Astrocyte (in vitro differentiated cells and primary cell): ENCODE data around the gene PRAF2. TPM values are rescaled to one million over a fixed set of nuclear protein-coding genes. Genes with fewer than 3 reads are reported as not detected.

Source experiments
- DNase-seq: peaks from one replicate; pipeline ENCODE4 v3.0.0-alpha.2; 2010; ENCODE audit warnings: low read depth
- FAIRE-seq: peaks from 2 replicates; lab custom pipeline; 2011; peaks lifted over from hg19 to GRCh38; lab: Jason Lieb, UNC
- H2AFZ ChIP-seq: 2 replicates; pipeline ENCODE4 v1.6.0; 2012; ENCODE audit warnings: low read depth, low read length, inconsistent platforms
- H3K27ac ChIP-seq: 2 replicates; pipeline ENCODE4 v1.5.1; 2011; ENCODE audit warnings: low read depth, low read length, inconsistent platforms
- H3K27me3 ChIP-seq: 2 replicates; pipeline ENCODE4 v1.6.0; 2011; ENCODE audit warnings: low read length, inconsistent platforms; ENCODE audit not compliant: insufficient read depth
- H3K36me3 ChIP-seq: 2 replicates; pipeline ENCODE4 v1.5.1; 2011; ENCODE audit warnings: low read length, inconsistent platforms; ENCODE audit not compliant: insufficient read depth
- H3K4me1 ChIP-seq: 2 replicates; pipeline ENCODE4 v1.5.1; 2011; ENCODE audit warnings: low read length, inconsistent platforms; ENCODE audit not compliant: insufficient read depth
- H3K4me2 ChIP-seq: 2 replicates; pipeline ENCODE4 v1.6.0; 2012; ENCODE audit warnings: low read length, inconsistent platforms
- H3K4me3 ChIP-seq: 2 replicates; pipeline ENCODE4 v1.5.1; 2011; ENCODE audit warnings: low read depth, mild to moderate bottlenecking, low read length, inconsistent platforms; ENCODE audit not compliant: insufficient read depth
- H3K79me2 ChIP-seq: 2 replicates; pipeline ENCODE4 v1.6.0; 2012; ENCODE audit warnings: mild to moderate bottlenecking, low read length, inconsistent platforms; ENCODE audit not compliant: insufficient read depth
- H3K9ac ChIP-seq: 2 replicates; pipeline ENCODE4 v1.6.0; 2012; ENCODE audit warnings: mild to moderate bottlenecking, low read length, inconsistent platforms
- H3K9me3 ChIP-seq: 2 replicates; pipeline ENCODE4 v1.5.1; 2012; ENCODE audit warnings: low read depth, mild to moderate bottlenecking, low read length, inconsistent platforms; ENCODE audit not compliant: insufficient read depth
- H4K20me1 ChIP-seq: 2 replicates; pipeline ENCODE4 v1.6.0; 2012; ENCODE audit warnings: low read length, inconsistent platforms; ENCODE audit not compliant: insufficient read depth
- H3K27ac Mint-ChIP-seq: one replicate; pipeline ENCODE4 v1.8.0; 2021; ENCODE audit warnings: mild to moderate bottlenecking, mixed read lengths; ENCODE audit not compliant: unreplicated experiment
- H3K27me3 Mint-ChIP-seq: one replicate; pipeline ENCODE4 v1.8.0; 2021; ENCODE audit warnings: low read depth, mixed read lengths; ENCODE audit not compliant: unreplicated experiment
- H3K36me3 Mint-ChIP-seq: one replicate; pipeline ENCODE4 v1.8.0; 2021; ENCODE audit warnings: low read depth, mixed read lengths; ENCODE audit not compliant: unreplicated experiment
- H3K4me1 Mint-ChIP-seq: one replicate; pipeline ENCODE4 v1.8.0; 2021; ENCODE audit warnings: low read depth, mixed read lengths; ENCODE audit not compliant: unreplicated experiment
- H3K4me3 Mint-ChIP-seq: one replicate; pipeline ENCODE4 v1.8.0; 2021; ENCODE audit warnings: mild to moderate bottlenecking, moderate library complexity, mixed read lengths; ENCODE audit not compliant: unreplicated experiment
- H3K9me3 Mint-ChIP-seq: one replicate; pipeline ENCODE4 v1.8.0; 2021; ENCODE audit warnings: mild to moderate bottlenecking, mixed read lengths; ENCODE audit not compliant: unreplicated experiment
- CTCF ChIP-seq: IDR thresholded peaks from 2 replicates; pipeline ENCODE4 v1.5.1; 2011; ENCODE audit warnings: low read depth, mild to moderate bottlenecking, inconsistent platforms, low read length, moderate library complexity; ENCODE audit not compliant: insufficient read depth
- EZH2 ChIP-seq: IDR thresholded peaks from 2 replicates; pipeline ENCODE4 v1.6.1; 2012; ENCODE audit warnings: mild to moderate bottlenecking, low read length, inconsistent platforms; ENCODE audit not compliant: insufficient read depth
- total RNA-seq: library from RNA; stranded (reverse); gene quantifications from 2 replicates; pipeline ENCODE4 v1.2.1, GENCODE V29; 2021

The PRAF2 gene
- total RNA-seq, 1 donor from 2014 or later, result 44.4 TPM

DNA sequence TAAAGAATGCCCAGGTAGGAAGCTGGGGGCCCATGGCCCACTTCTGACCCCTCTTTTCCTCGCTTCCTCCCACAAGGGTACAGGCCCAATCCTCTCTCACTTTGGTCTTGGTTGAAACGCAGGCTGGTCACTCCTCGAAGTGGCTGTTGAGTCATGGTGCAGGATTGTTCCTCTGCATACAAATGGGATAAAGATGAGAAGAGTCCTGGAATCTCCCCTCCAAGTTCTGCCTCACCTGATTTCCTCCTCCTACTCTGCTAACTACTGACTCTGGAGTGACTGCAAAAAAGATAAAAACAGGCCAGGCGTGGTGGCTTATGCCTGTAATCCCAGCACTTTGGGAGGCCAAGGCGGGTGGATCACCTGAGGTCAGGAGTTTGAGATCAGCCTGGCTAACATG, 4.1 kb upstream of the PRAF2 start:
- Histone ChIP-seq H3K36me3 (no peaks in the 10 kb centered on the region), H3K9ac (no peak overlapping the region), H3K79me2 (peaks cover 17% of the 10 kb centered on the region), H3K27ac (no peak overlapping the region), H3K9me3 (no peaks in the 10 kb centered on the region), H2AFZ (no peak overlapping the region), H4K20me1 (peaks cover 6% of the 10 kb centered on the region), H3K4me2 (no peak overlapping the region), H3K4me1 (peaks cover 5% of the 10 kb centered on the region), H3K27me3 (no peaks in the 10 kb centered on the region), H3K4me3 (no peak overlapping the region)
- FAIRE-seq (peak; percentile 86), DNase-seq (no peak)
- no peaks in the 10 kb centered on the region for H3K9me3 Mint-ChIP-seq
- no peaks in the 10 kb centered on the region for H3K27me3 Mint-ChIP-seq
- H3K27ac Mint-ChIP-seq, result peak overlapping the region; percentile 58
- H3K4me1 Mint-ChIP-seq, result peaks cover 4% of the 10 kb centered on the region
- TF ChIP-seq CTCF, result no peak
- TF ChIP-seq EZH2, result no peak
- no peaks in the 10 kb centered on the region for H3K36me3 Mint-ChIP-seq
- H3K4me3 Mint-ChIP-seq, result peak overlapping the region; percentile 54

- H3K9ac ChIP-seq, result no peak overlapping the region
- H3K27ac Mint-ChIP-seq, result no peak overlapping the region
- FAIRE-seq, result no peak
These were observed 1.5 kb upstream of the PRAF2 start for GRCh38 chrX:49075347-49075746.

More at GRCh38 chrX:49075347-49075746, 1.5 kb upstream of the PRAF2 start:
- peaks cover 35% of the 10 kb centered on the region for H3K79me2 ChIP-seq
- peaks cover 11% of the 10 kb centered on the region for H3K4me1 ChIP-seq
- no peaks in the 10 kb centered on the region for H3K9me3 ChIP-seq
- H3K4me2 ChIP-seq, result no peak overlapping the region
- no peaks in the 10 kb centered on the region for H3K27me3 Mint-ChIP-seq
- H3K9me3 Mint-ChIP-seq, result no peaks in the 10 kb centered on the region
- H3K27me3 ChIP-seq, result no peaks in the 10 kb centered on the region
- no peak overlapping the region for H2AFZ ChIP-seq
- peaks cover 21% of the 10 kb centered on the region for H4K20me1 ChIP-seq
- DNase-seq, result no peak
- H3K4me1 Mint-ChIP-seq, result peaks cover 4% of the 10 kb centered on the region
- no peak overlapping the region for H3K4me3 ChIP-seq
- peaks cover 2% of the 10 kb centered on the region for H3K36me3 Mint-ChIP-seq
- H3K36me3 ChIP-seq, result no peaks in the 10 kb centered on the region
- H3K4me3 Mint-ChIP-seq, result no peak overlapping the region
- TF ChIP-seq EZH2 (no peak), CTCF (no peak)
- H3K27ac ChIP-seq, result no peak overlapping the region
